ENCODE data around the gene EPHB1.

- TF ChIP-seq CTCF (IDR thresholded peaks at IDR 0.05) (no peak), POLR2A (IDR thresholded peaks at IDR 0.05) (no peak)
Measured at GRCh38 chr3:135009014-135009413, 214.0 kb downstream of the EPHB1 start.

All from thyroid gland (tissue), 4 donors.